SK-N-SH treated with all-trans-retinoic acid at 6 μM for 48 hours (cell line): ENCODE data around the gene DIAPH1.

Source experiments
- ATAC-seq: fragments of 200-7000 bp; cut with Tn5 transposase; 3 replicates; pipeline ENCODE4 v1.9.1; 2020; ENCODE audit warnings: mild to moderate bottlenecking, moderate library complexity
- BACH2 ChIP-seq: fragments of 250-450 bp; sonication (Bioruptor Pico); IDR thresholded peaks from 2 replicates; pipeline ENCODE4 v1.9.0; 2021; ENCODE audit warnings: mild to moderate bottlenecking, borderline replicate concordance
- CREB5 ChIP-seq: fragments of 250-450 bp; sonication (Bioruptor Pico); IDR thresholded peaks from 2 replicates; pipeline ENCODE4 v1.5.1; 2020; ENCODE audit warnings: low read depth, mild to moderate bottlenecking, moderate library complexity
- CSDC2 ChIP-seq: fragments of 250-450 bp; sonication (Bioruptor Pico); IDR thresholded peaks from 2 replicates; pipeline ENCODE4 v1.5.0; 2020; ENCODE audit warnings: mild to moderate bottlenecking, moderate library complexity
- CSRNP3 ChIP-seq: fragments of 250-450 bp; sonication (Bioruptor Pico); IDR thresholded peaks from 2 replicates; pipeline ENCODE4 v1.5.1; 2021; ENCODE audit warnings: mild to moderate bottlenecking, moderate library complexity
- ESRRG ChIP-seq: fragments of 250-450 bp; sonication (Bioruptor Pico); IDR thresholded peaks from 2 replicates; pipeline ENCODE4 v1.6.1; 2021; ENCODE audit warnings: mild to moderate bottlenecking
- GLIS3 ChIP-seq: fragments of 250-450 bp; sonication (Bioruptor Pico); IDR thresholded peaks from 2 replicates; pipeline ENCODE4 v1.5.0; 2020; ENCODE audit warnings: mild to moderate bottlenecking, moderate library complexity
- ISL1 ChIP-seq: fragments of 250-450 bp; sonication (Bioruptor Pico); IDR thresholded peaks from 2 replicates; pipeline ENCODE4 v2.1.2; 2022; ENCODE audit warnings: mild to moderate bottlenecking, moderate library complexity
- OSR1 ChIP-seq: fragments of 250-450 bp; sonication (Bioruptor Pico); IDR thresholded peaks from 2 replicates; pipeline ENCODE4 v1.8.0; 2022; ENCODE audit warnings: moderate library complexity, mild to moderate bottlenecking, inconsistent platforms
- PATZ1 ChIP-seq: fragments of 250-450 bp; sonication (Bioruptor Pico); IDR thresholded peaks from 2 replicates; pipeline ENCODE4 v1.8.0; 2020; ENCODE audit warnings: mild to moderate bottlenecking, moderate library complexity, borderline replicate concordance
- POU6F1 ChIP-seq: fragments of 250-450 bp; sonication (Bioruptor Pico); IDR thresholded peaks from 2 replicates; pipeline ENCODE4 v1.8.0; 2021; ENCODE audit warnings: low read depth, mild to moderate bottlenecking, moderate library complexity, borderline replicate concordance
- PPARA ChIP-seq: fragments of 250-450 bp; sonication (Bioruptor Pico); IDR thresholded peaks from 2 replicates; pipeline ENCODE4 v1.5.0; 2020; ENCODE audit warnings: mild to moderate bottlenecking, borderline replicate concordance
- RARB ChIP-seq: fragments of 250-450 bp; sonication (Bioruptor Pico); IDR thresholded peaks from 2 replicates; pipeline ENCODE4 v1.8.0; 2021; ENCODE audit warnings: mild to moderate bottlenecking, moderate library complexity
- SNAI2 ChIP-seq: fragments of 250-450 bp; sonication (Bioruptor Pico); IDR thresholded peaks from 2 replicates; pipeline ENCODE4 v1.5.0; 2020; ENCODE audit warnings: mild to moderate bottlenecking, moderate library complexity
- TOX ChIP-seq: fragments of 250-450 bp; sonication (Bioruptor Pico); IDR thresholded peaks from 2 replicates; pipeline ENCODE4 v1.8.0; 2021; ENCODE audit warnings: mild to moderate bottlenecking, moderate library complexity, borderline replicate concordance
- TSHZ2 ChIP-seq: fragments of 250-450 bp; sonication (Bioruptor Pico); IDR thresholded peaks from 2 replicates; pipeline ENCODE4 v1.5.0; 2020; ENCODE audit warnings: mild to moderate bottlenecking, moderate library complexity
- ZC3H10 ChIP-seq: fragments of 250-450 bp; sonication (Bioruptor Pico); IDR thresholded peaks from 2 replicates; pipeline ENCODE4 v1.5.1; 2021; ENCODE audit warnings: mild to moderate bottlenecking, moderate library complexity
- ZFP3 ChIP-seq: fragments of 250-450 bp; sonication (Bioruptor Pico); IDR thresholded peaks from 2 replicates; pipeline ENCODE4 v1.5.0; 2020; ENCODE audit warnings: mild to moderate bottlenecking, moderate library complexity
- ZNF565 ChIP-seq: fragments of 450-650 bp; formaldehyde crosslinking; conservative IDR thresholded peaks from 2 replicates; pipeline ENCODE4 v1.5.0; 2020; ENCODE audit warnings: low read depth, mild to moderate bottlenecking, moderate library complexity
- ZNF70 ChIP-seq: fragments of 450-650 bp; formaldehyde crosslinking; IDR thresholded peaks from 2 replicates; pipeline ENCODE4 v1.5.0; 2020; ENCODE audit warnings: mild to moderate bottlenecking, moderate library complexity
- ZNF8 ChIP-seq: fragments of 450-650 bp; formaldehyde crosslinking; IDR thresholded peaks from 2 replicates; pipeline ENCODE4 v1.5.0; 2020; ENCODE audit warnings: mild to moderate bottlenecking, moderate library complexity

DIAPH1 gene

GRCh38 chr5:141636106-141636412 lies 17.3 kb upstream of the DIAPH1 start (continued):
- TF ChIP-seq CSRNP3 (CRISPR knock-in tag), result no peak
- TF ChIP-seq, all 23 proteins: peak for 0

- no peak for TF ChIP-seq ZNF565 (CRISPR knock-in tag)
- no peak for TF ChIP-seq RARB (CRISPR knock-in tag)
- TF ChIP-seq ESRRG (CRISPR knock-in tag), result no peak
- no peak for TF ChIP-seq PATZ1 (CRISPR knock-in tag)
- TF ChIP-seq SNAI2, result no peak
- no peak for TF ChIP-seq CREB5 (CRISPR knock-in tag)
- TF ChIP-seq TOX (CRISPR knock-in tag), result no peak
- TF ChIP-seq BACH2 (CRISPR knock-in tag), result no peak
- no peak for TF ChIP-seq ZFP3
- no peak for TF ChIP-seq ZNF8 (CRISPR knock-in tag)
- TF ChIP-seq POU6F1 (CRISPR knock-in tag), result no peak
- no peak for TF ChIP-seq ZNF70 (CRISPR knock-in tag)
- TF ChIP-seq OSR1 (CRISPR knock-in tag), result no peak
- TF ChIP-seq ZC3H10, result no peak
- TF ChIP-seq TSHZ2 (CRISPR knock-in tag), result no peak
Measured at GRCh38 chr5:141635646-141636045, 16.8 kb upstream of the DIAPH1 start.

GRCh38 chr5:141634720-141635119 lies 15.9 kb upstream of the DIAPH1 start:
- TF ChIP-seq GLIS3 (CRISPR knock-in tag) (no peak), TSHZ2 (CRISPR knock-in tag) (no peak), ZFP3 (no peak), BACH2 (CRISPR knock-in tag) (no peak), CREB5 (CRISPR knock-in tag) (no peak), TOX (CRISPR knock-in tag) (no peak), PATZ1 (CRISPR knock-in tag) (no peak), ZNF70 (CRISPR knock-in tag) (no peak), PPARA (CRISPR knock-in tag) (no peak), ISL1 (CRISPR knock-in tag) (no peak), CSRNP3 (CRISPR knock-in tag) (no peak), CSDC2 (CRISPR knock-in tag) (no peak)
- ATAC-seq, result no peak

More at GRCh38 chr5:141635646-141636045, 16.8 kb upstream of the DIAPH1 start:
- ATAC-seq, result no peak
